Astrocyte of the hippocampus (primary cell): ENCODE measurements around the gene SPC25.
"Not testable (repeated sequence)": the region's sequence is repeated elsewhere in the genome, so short reads cannot be mapped to it uniquely, and the experiment has no call there.

Source experiments
- DNase-seq: peaks from one replicate; pipeline ENCODE4 v3.0.0; 2011; ENCODE audit warnings: low read depth, low spot score

SPC25 gene

DNA sequence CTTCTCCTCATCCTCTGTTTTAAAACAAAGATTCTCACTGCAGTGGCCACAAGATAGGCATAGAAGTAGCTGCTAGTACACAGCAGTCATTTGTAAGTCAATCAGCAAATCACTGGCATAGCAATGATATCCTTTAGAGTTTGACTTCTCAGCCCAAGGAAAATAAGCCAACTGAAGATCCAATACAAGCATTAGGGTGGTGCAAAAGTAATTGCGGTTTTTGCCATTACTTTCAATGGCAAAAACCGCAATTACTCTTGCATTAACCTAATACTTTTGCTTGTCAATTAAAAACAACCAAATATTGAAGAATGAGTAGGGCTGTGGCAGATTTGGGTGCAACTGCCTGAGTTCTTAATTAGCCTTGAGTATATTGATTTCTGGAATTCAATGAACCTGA lies 13.7 kb upstream of the SPC25 start:
- no peak for DNase-seq

DNA sequence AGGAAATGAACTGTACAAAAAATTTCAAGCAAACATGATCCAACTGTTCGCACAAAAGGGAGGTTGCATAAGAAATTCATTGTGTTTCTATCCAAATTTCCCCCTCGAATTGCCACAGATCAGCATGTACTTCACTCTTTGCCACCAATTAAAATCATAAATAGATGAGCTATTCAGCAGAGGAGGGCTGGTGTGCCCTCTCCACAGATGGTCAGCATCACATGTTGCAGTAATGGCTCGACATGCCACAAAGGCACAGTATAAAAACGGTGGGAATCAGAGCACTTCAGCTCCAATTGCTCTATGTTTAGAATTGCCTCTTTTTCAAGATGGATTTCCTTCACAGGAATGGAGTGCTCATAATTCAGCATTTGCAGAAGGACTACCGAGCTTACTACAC lies 10.8 kb upstream of the SPC25 start, which contains the start of gene G6PC2:
TSS of gene G6PC2 (plus strand) at position 289 of the 400 bp plus-strand sequence. CDS start at position 330, 41 bp downstream.
- no peak for DNase-seq

DNA sequence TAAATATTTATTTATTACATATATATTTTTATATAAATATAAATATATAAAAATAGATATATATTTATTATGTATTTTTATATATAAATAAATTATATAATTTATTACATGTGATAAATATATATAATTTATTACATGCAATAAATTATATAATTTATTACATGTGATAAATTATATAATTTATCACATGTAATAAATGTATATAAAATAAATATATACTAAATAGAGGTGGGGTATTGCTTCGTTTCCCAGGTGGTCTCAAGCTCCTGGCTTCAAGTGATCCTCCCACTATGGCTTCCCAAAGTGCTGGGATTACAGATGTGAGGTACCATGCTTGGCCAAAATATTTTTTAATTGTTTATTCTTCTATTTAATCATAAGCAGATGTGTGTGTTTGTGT lies 7.2 kb upstream of the SPC25 start:
- no peak for DNase-seq

DNA sequence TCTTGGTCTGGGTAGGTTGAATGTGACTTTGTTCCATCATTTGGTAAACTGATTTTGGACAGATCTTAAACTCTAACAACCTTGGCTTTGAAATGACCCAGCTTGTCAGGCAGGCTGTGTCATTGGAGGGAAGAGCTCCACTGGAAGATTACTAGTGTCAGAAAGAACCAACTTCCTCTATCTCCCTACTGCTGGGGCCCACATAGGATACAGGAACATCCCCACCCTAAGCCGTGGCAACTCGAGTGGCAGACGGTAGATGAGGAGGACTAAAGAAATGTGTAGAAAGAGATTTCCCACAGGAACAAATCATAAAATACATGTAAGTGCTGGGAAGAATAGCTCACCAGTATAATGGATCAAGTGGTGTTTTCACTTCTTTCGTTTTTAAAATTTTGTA lies 6.6 kb upstream of the SPC25 start:
- DNase-seq: no peak

DNA sequence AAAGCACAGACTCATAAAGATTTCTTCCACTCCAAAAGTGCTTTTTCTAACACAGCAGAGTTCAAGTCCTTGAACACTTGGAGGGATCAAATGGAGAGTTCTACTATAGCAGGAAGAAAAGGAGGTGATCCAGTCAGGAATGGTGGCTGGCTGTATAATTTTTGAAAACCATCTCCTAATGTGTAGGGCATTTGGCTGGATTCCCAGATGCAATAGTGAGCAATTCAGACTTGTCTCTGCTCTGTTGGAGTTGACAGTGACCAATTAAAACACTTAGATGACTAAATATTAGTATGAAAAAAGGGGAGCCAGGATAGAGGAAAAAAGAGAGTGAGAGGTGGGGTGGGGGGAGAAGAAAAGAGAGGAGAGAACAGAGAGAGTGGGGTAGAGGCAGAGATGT lies 5.5 kb upstream of the SPC25 start:
- DNase-seq: peak; percentile 11

DNA sequence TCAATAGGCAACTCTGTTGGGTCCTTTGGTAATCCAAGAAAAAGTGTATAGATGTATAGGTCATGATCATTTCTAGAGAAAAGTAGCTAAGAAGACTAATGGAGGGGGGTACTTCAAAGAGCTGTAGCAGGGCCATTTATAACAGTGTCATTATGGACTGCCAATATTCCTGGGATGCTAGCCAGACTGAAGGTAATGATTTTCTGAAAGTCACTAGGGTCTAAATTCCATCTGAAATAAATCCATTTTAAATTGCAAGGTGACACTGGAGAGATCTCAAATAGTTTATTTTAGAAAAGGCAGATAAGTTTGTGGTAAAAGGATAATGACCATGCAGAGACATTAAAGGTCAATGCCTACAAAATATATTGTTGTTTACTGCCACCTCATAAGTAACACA lies 4.5 kb upstream of the SPC25 start:
- no peak for DNase-seq

DNA sequence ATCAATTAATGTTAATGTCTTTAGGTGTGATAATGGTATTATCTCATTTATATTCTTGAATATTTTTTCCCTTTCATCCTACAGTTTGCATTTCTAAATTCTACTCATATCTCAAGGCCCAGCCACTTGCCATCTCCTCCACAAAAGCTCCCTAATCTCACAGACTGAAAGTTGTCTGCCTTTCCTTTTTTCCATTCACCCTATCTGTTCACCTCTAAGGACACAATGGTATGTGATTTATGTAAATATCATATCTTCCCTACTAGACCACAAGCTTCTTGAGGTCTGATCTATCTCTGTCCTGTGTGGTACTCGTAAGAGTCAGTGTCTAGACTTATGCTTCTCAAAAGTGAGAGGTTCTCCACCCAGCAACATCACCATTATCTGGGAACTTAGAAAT lies 3.9 kb upstream of the SPC25 start:
- DNase-seq: no peak

DNA sequence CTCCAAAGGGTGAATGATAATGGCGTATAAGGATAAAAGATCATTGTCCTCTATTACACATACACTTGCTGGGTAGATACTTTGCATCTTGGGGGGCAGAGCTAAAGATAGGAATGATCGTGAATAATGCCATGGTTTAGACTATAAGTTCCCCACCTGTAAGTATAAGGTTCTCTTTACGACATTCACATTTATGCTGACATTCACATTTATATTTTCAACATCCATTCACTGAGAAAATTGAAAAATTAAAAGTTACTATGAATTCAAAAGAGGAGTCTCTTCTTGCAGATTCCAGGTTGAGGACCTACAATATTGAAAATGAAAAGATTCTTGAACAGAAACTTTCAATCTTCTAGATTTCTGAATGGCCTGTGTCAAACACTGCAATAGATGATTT lies 2.1 kb upstream of the SPC25 start:
- DNase-seq: no peak

DNA sequence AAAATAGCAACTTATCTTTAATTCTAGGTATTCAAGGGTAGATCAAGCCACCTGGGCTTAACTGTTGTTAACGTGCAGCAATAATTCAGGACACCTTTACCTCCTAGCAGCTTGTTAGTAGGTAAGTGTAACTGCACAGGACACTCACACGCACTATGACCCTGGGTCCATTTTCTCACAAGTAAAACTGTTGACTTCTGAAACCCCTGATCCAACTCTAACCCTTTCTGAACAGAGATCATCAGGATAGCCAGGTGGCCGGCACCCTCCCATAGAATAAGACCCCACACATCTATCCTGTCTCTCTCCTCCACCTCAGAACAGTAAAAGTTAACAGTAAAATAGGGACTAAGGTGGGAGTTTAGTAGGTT lies 610 bp downstream of the SPC25 start:
- DNase-seq: no peak

DNA sequence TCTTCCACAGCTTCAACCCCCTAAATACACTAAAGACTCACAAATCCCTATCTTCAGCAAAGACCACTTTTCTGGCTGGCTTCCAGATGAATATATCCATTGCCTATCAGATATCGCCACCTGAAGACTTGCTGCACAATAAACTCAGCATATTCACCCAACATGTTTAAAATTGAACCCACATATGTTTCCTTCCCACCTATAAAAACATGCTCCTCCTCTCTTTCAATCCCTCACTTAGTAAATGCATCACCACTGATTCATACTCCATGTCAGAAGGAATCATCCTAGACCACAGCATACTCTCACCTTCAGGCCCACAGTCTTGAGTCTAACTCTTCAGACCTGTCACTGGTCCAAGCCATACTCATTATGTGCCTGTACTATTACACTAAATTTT lies 5.3 kb downstream of the SPC25 start:
- no peak for DNase-seq

DNA sequence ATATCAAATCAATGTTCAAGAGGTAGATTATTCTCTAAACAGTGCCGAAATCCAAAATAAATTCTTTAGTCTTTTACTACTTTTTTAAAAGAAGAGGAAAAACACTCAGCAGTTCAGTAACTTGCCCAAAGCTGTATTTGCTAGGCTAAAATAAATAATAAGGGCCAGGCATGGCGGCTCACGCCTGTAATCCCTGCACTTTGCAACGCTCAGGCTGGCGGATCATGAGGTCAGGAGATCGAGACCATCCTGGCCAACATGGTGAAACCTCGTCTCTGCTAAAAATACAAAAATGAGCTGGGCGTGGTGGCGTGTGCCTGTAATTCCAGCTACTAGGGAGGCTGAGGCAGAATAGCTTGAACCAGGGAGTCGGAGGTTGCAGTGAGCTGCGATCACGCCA lies 8.1 kb downstream of the SPC25 start:
- not testable (repeated sequence) for DNase-seq

DNA sequence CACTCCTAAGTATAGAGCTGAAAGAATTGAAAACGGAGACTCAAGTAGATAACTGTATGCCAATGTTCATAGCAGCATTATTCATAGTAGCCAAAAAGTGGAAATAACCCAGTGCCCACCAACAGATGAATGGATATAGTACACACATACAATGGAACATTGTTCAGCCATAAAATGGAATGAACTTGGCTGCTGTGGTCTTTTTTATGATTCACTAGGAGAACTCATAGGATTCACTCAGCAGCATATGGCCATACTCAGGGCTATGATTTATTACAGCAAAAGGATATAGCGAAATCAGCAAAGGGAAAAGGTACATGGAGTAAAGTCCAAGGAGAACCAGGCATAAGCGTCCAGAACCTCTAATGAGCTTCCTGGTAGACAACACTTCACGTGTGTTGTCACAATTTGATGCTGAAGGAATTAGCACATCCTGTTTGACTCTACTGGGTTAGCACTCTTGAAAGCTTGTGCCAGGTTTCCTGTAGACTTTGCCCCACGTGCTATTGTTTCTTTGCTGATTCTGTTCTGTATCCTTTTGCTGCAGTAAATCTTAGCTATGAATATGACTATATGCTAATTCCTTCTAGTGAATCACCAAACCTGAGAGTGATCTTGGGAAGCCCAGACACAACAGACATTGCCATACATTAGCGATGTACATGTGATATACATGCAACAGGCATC lies 15.7 kb downstream of the SPC25 start:
- DNase-seq: no peak

DNA sequence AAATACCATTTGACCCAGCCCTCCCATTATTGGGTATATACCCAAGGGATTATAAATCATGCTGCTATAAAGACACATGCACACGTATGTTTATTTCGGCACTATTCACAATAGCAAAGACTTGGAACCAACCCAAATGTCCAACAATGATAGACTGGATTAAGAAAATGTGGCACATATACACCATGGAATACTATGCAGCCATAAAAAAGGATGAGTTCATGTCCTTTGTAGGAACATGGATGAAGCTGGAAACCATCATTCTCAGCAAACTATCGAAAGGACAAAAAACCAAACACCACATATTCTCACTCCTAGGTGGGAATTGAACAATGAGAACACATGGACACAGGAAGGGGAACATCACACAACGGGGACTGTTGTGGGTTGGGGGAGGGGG lies 19.4 kb downstream of the SPC25 start:
- not testable (repeated sequence) for DNase-seq

DNA sequence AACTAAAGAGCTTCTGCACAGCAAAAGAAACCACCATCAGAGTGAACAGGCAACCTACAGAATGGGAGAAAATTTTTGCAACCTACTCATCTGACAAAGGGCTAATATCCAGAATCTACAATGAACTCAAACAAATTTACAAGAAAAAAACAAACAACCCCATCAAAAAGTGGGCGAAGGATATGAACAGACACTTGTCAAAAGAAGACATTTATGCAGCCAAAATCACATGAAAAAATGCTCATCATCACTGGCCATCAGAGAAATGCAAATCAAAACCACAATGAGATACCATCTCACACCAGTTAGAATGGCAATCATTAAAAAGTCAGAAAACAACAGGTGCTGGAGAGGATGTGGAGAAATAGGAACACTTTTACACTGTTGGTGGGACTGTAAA lies 19.9 kb downstream of the SPC25 start:
- DNase-seq: not testable (repeated sequence)

DNA sequence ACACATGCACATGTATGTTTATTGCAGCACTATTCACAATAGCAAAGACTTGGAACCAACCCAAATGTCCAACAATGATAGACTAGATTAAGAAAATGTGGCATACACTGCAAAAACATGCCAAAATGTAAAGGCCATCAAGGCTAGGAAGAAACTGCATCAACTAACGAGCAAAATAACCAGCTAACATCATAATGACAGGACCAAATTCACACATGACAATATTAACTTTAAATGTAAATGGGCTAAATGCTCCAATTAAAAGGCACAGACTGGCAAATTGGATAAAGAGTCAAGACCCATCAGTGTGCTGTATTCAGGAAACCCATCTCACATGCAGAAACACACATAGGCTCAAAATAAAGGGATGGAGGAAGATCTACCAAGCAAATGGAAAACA lies 23.1 kb downstream of the SPC25 start:
- not testable (repeated sequence) for DNase-seq

DNA sequence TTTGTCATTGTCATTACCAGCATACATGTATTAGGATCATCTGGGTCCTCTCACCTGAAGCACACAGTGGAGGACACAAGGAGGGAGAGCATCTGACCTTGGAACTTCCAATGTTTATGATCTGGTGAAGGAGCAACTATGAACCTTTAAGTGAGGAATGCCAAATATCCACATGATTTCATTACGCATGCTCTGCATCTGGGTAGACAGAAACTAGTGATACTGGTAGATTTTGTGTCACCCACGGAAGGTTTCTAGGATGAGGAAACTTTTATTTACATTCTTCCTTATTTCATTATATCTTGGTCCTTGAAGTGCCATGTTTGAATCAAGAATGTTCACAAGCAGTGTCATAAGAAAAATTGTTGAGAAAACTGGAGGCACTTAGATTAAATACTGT lies 32.1 kb downstream of the SPC25 start:
- DNase-seq: no peak

DNA sequence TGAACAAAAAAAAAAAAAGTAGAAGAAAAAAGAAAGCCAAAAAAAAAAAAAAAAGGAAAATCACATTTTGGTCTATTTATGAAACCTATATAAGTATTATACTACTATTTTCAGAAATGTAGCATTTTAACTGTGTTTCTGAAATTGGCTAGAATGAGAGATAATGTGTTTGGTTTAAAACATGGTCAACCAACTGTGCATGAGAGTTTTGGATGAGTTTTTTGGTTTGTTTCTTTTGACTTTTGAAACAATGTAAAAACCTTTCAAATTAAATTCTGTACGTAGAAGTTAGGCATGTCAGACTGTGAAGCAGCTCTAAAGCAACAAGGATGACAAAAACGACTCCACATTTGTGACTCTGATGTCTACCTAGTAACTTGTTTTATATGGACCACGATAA lies 34.6 kb downstream of the SPC25 start:
- DNase-seq: no peak

DNA sequence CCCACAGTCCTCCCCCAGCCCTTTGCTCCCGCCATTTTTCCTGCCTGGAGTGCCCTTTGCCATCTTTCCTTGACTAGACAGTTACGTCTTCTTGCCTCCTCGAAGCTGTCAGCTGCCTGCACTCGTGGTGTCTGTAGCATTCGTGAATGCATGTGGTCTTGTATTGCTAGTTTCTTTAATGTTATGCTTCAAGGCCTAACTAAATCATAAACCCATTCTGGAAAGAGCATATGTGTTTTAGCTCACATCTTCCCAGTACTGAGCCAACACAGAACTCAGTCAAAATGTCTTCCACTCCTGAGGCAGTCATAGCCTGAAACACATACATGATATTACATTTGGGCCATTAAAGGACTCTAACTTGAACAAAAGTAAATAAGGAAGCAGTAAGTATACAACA lies 35.6 kb downstream of the SPC25 start:
- no peak for DNase-seq

DNA sequence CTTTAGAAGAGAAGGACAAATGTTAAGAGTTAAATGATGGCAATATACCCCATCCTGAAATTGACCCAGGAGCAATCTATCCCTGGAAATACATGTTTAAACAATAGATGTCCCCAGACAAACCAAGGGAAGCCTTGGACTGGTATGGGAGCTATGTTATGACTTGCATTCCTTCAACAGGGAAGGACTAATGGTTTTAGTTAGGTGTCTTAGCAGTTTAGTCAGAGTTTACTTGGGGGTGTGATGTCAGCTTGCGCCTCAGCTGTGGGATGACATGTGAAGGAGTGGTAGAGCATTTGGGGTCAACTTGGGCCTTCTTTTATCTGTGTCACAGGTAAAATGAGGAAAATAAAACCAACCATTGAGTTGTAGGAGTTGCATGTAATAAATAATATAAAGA lies 36.8 kb downstream of the SPC25 start:
- DNase-seq: no peak

DNA sequence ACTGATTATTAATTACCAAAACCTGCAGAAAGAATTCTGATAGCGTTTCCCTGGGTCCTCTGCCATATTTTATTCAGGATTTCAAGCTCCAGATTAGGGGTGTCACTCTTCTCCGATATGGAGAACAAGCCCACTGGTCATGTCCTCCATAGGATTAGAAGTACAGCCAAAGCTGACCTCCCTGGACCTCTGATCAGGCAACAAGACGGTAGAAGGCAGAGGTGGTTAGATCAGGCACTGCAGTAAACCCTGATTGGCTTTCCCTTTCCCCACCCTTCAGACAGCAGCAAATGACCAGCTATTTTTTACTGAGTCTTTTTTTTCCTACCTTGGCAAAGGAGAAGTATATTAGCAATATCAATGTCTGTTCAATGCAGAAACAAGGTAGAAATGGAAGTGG lies 37.7 kb downstream of the SPC25 start:
- no peak for DNase-seq

DNA sequence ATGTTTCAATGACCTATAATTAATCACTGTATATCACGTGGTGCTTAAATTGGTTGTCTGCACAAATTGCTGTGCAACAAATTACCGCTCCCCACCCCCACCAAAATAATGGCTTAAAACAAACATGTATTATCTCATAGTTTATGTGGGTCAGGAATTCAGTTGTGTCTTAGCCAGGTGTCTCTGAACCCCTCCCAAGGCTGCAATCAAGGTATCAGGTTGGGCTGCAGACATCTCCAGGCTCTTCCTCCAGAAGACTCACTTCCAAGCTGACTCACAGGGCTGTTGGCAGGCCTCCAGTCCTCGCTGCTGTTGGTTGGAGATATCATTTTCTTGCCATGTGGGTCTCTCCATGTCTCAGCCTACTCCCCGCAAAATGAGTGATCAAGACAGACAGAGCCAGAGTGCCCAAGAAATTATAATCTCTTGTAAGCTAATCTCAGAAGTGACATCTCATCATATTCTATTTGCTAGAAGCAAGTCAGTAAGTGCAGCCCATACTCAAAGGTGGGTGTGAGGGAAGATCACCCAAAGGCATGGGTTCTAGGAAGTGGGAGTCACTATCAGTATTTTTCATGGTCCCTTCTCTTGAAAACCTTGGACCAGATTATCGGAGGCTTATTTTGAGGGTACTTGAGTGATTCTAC lies 38.4 kb downstream of the SPC25 start:
- DNase-seq: peak; percentile 73

DNA sequence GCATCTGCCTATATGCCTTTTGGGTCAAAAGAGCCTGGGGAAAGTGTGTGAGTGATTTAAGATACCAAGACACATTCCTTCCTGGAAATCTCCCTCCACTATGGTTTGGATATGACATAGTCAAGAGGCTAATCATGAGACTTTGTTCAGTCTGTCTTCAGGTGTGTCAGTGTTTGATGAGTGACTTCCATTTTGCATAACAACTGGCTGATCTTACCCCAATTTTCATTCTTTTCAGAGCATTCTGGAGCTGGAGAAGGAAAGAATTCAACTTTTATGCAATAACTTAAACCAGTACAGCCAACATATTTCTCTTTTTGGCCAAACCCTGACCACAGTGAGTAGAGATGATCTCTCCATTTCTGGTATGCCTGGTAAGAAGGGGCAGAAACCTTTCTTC lies 39.4 kb downstream of the SPC25 start:
- DNase-seq: no peak

DNA sequence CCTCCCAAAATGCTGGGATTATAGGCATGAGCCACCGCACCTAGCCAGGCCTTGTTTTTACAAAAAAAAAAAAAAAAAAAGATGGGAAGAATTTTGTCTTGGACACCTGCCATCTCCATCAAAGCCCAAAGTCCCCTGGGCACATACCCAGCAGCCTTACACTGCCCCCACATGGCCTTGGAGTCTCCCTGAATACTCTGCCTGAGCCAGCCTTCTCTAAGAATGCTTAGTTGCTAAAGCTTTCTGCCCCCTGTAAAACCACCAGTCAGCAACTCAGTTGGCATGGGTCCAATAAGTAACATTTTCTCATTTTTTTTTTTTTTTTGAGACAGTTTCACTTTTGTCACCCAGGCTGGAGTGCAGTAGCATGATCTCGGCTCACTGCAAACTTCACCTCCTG lies 40.6 kb downstream of the SPC25 start:
- DNase-seq: peak; percentile 66

DNA sequence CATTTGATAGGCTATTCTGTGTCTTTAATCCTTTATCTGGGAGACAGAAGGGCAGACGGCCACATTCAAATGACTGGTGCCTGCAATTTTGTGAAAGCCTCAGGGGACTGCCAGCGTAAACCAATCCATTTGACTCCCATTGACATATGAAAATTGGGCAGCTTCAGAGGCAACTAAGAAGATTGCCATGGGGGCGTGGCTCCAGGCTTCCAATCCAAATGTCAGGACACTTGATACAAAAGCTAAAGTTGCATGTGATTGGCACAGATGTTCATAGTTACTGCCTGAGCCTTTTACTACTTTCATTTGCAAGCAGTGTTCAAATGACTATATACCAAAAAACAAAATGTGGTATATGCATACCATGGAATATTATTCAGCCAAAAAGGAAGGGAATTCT lies 42.0 kb downstream of the SPC25 start:
- DNase-seq: no peak
